GM12875 (cell line): ENCODE measurements around the gene TMPRSS9.

ENCODE experiments used
- H3K4me3 ChIP-seq: one replicate; pipeline ENCODE4 v1.5.1; 2011; ENCODE audit warnings: low read depth, low read length, control low read depth
- CTCF ChIP-seq: IDR thresholded peaks from 2 replicates; pipeline ENCODE4 v1.5.1; 2011; ENCODE audit warnings: low read depth, mild to moderate bottlenecking, control low read depth, inconsistent platforms, low read length, moderate library complexity, borderline replicate concordance; ENCODE audit not compliant: insufficient read depth

TMPRSS9 gene

DNA sequence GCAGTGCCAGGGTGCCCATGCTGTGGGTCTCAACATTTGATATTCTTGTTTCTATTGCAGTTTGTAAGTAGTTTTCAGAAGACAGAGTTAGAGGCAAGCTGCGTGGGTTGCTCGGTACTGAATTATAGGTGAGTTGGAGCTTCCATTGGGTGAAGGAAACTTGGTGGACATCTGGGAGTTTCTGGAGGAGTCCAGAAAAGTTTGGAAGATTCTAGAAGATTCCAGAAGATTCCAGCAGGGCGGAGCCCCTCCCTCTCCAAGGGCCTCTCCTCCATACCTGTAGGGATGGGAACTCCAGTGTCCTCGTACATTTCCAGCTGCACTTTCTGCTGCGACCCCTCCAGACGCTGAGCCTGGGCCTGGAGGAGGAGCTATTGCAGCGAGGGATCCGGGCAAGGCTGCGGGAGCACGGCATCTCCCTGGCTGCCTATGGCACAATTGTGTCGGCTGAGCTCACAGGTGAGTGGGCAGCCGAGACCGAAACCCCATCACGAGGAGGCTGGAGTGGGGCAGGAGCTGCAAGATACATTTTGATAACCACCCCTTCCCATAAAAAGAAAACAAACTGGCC lies 38.8 kb downstream of the TMPRSS9 start:
- H3K4me3 ChIP-seq: no peak overlapping the region
- no peak for TF ChIP-seq CTCF

DNA sequence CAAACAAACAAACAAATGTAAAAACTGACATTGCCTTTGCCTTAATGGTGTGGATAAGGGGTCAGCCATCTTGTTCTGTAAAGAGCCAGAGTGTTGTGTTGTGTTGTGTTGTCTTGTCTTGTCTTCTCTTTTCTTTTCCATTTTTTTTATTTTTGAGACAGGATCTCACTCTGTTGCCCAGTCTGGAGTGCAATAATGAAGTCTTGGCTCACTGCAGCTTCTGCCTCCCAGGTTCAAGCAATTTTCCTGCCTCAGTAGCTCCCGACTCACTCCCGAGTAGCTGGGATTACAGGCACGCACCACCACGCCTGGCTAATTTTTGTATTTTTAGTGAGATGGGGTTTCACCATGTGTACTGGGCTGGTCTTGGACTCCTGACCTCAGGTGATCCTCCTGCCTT lies 39.5 kb downstream of the TMPRSS9 start:
- no peak overlapping the region for H3K4me3 ChIP-seq
- no peak for TF ChIP-seq CTCF

DNA sequence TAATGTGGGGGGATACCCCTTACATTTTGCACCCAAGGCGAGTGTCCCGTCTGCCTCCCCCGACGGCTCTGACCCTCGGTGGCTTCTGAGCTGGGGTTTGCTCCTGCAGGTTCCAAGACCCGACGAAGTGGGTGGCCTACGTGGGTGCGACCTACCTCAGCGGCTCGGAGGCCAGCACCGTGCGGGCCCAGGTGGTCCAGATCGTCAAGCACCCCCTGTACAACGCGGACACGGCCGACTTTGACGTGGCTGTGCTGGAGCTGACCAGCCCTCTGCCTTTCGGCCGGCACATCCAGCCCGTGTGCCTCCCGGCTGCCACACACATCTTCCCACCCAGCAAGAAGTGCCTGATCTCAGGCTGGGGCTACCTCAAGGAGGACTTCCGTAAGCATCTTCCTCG lies 48.2 kb downstream of the TMPRSS9 start:
- no peak for TF ChIP-seq CTCF
- H3K4me3 ChIP-seq: no peak overlapping the region

GRCh38 chr19:2409352-2409912 lies 49.4 kb downstream of the TMPRSS9 start:
- H3K4me3 ChIP-seq: no peak overlapping the region
- TF ChIP-seq CTCF: no peak

DNA sequence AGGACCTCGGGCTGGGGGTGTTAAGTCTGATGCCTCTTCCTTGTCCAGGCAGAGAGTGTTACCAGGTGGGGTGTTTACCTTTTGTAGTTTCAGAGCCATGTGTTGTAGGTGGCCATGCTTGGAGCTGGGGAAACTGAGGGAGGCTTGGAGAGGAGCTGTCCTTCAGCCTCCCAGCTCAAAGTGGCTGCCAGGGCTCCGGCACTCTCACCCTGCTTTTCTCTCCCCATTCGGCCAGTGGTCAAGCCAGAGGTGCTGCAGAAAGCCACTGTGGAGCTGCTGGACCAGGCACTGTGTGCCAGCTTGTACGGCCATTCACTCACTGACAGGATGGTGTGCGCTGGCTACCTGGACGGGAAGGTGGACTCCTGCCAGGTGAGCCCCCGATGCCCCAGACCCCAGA lies 50.0 kb downstream of the TMPRSS9 start:
- no peak for TF ChIP-seq CTCF
- no peak overlapping the region for H3K4me3 ChIP-seq

- TF ChIP-seq CTCF: no peak
- no peak overlapping the region for H3K4me3 ChIP-seq
Observed at GRCh38 chr19:2411709-2412108, 51.6 kb downstream of the TMPRSS9 start.

DNA sequence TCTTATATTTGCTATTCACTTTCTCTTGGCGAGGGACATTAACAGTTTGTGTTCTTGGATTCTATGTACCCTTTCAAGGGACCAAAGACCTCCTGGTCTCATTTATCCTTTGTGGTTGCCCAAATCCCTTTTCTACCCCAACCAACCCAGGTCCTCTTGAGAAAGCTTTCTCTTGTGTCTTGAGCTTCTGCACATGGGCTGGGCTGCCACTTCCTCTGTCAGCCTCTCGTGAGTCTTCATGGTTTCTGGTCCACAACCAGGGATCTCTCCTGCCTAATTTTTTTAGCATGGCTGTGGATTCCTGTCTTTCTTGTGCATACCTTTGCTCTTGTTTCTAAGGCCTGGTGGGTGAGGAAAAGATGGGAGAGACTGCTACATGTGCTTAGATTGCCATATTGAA lies 52.4 kb downstream of the TMPRSS9 start:
- no peak for TF ChIP-seq CTCF
- H3K4me3 ChIP-seq: no peak overlapping the region
